A549 (cell line): ENCODE data around the gene ANKRD9. TPM values are rescaled to one million over a fixed set of nuclear protein-coding genes. Genes with fewer than 3 reads are reported as not detected.

Experiments
- ATAC-seq, 2 experiments: fragments of 200-7000 bp in 1 of 2; fragments of >200 bp in 1 of 2; cut with Nextera tagmentation in 1 of 2; cut with Tn5 transposase in 1 of 2; 3 replicates each; pipeline versions ENCODE4 v1.8.0 to v1.9.1; 2018 to 2020; ENCODE audit warnings: mild to moderate bottlenecking in 1 of 2, moderate library complexity in 1 of 2
- CTCF ChIA-PET: fragments of 300-600 bp; sonication (Branson Sonifier 250); formaldehyde crosslinking; extraction: SDS; loops from one replicate; lab custom pipeline; 2021; ENCODE audit warnings: antibody characterized with exemption, inconsistent platforms; lab: Yijun Ruan, JAX
- POLR2A ChIA-PET: fragments of 350-600 bp; formaldehyde crosslinking; extraction: SDS; loops from one replicate; lab custom pipeline; 2021; ENCODE audit warnings: antibody characterized with exemption, inconsistent platforms; lab: Yijun Ruan, JAX
- DNase-seq, 2 experiments: peaks; one replicate each; pipeline versions ENCODE4 v3.0.0 to v3.0.0-alpha.2; 2011 to 2016; ENCODE audit warnings: low read depth in 1 of 2, low spot score in 1 of 2
- FAIRE-seq: peaks from 2 replicates; lab custom pipeline; 2011; peaks lifted over from hg19 to GRCh38; lab: Jason Lieb, UNC
- H3K27ac ChIP-seq, 2 experiments: fragments of >200 bp; sonication (Bioruptor Twin); formaldehyde crosslinking; 3 replicates each; pipeline ENCODE4 v1.5.1; 2016 to 2017
- H3K4me1 ChIP-seq: fragments of >200 bp; sonication (Bioruptor Twin); formaldehyde crosslinking; 3 replicates; pipeline ENCODE4 v1.6.1; 2016
- H3K4me2 ChIP-seq: fragments of >200 bp; sonication (Bioruptor Twin); formaldehyde crosslinking; 3 replicates; pipeline ENCODE4 v1.6.1; 2016
- H3K4me3 ChIP-seq: fragments of >200 bp; sonication (Bioruptor Twin); formaldehyde crosslinking; 3 replicates; pipeline ENCODE4 v1.5.1; 2016
- H3K9me3 ChIP-seq: fragments of >200 bp; sonication (Bioruptor Twin); formaldehyde crosslinking; 3 replicates; pipeline ENCODE4 v1.6.1; 2016
- BCL3 ChIP-seq: fragments of >200 bp; sonication (Bioruptor Twin); formaldehyde crosslinking; IDR thresholded peaks from 3 replicates; pipeline ENCODE4 v1.6.1; 2016
- CBX2 ChIP-seq: fragments of 200-600 bp; sonication (generic); IDR thresholded peaks from 2 replicates; pipeline ENCODE4 v1.6.1; 2016; ENCODE audit warnings: low read depth, mild to moderate bottlenecking, borderline replicate concordance
- CBX8 ChIP-seq: fragments of 200-600 bp; sonication (generic); IDR thresholded peaks from 2 replicates; pipeline ENCODE4 v1.6.1; 2016
- CEBPB ChIP-seq, 2 experiments: fragments of >200 bp in 1 of 2; sonication (Bioruptor Twin) in 1 of 2; formaldehyde crosslinking in 1 of 2; IDR thresholded peaks; 2 replicates each; pipeline ENCODE4 v1.6.1; 2012 to 2016
- CHD4 ChIP-seq: fragments of 200-600 bp; sonication (generic); IDR thresholded peaks from 2 replicates; pipeline ENCODE4 v1.6.1; 2016; ENCODE audit warnings: antibody characterized with exemption, mild to moderate bottlenecking, borderline replicate concordance
- EHMT2 ChIP-seq: fragments of 200-600 bp; sonication (generic); IDR thresholded peaks from 2 replicates; pipeline ENCODE4 v1.6.1; 2016; ENCODE audit warnings: antibody characterized with exemption, low read depth, mild to moderate bottlenecking, moderate library complexity
- FOXS1 ChIP-seq: fragments of 250-450 bp; sonication (Bioruptor Pico); IDR thresholded peaks from 2 replicates; pipeline ENCODE4 v1.5.0; 2020; ENCODE audit warnings: mild to moderate bottlenecking, moderate library complexity
- HDAC2 ChIP-seq: fragments of 200-600 bp; sonication (generic); IDR thresholded peaks from 2 replicates; pipeline ENCODE4 v1.6.1; 2016
- HEYL ChIP-seq: fragments of 250-450 bp; sonication (Bioruptor Pico); IDR thresholded peaks from 2 replicates; pipeline ENCODE4 v1.8.0; 2021; ENCODE audit warnings: mild to moderate bottlenecking, moderate library complexity
- JUN ChIP-seq, 2 experiments: fragments of >200 bp; sonication (Bioruptor Twin); formaldehyde crosslinking; IDR thresholded peaks; 2 replicates in 1 of 2; 3 replicates in 1 of 2; pipeline ENCODE4 v1.6.1; 2016 to 2017
- KDM1A ChIP-seq: fragments of 200-600 bp; sonication (generic); IDR thresholded peaks from 2 replicates; pipeline ENCODE4 v1.6.1; 2016; ENCODE audit warnings: low read depth, mild to moderate bottlenecking
- KDM5A ChIP-seq: fragments of 200-600 bp; sonication (generic); IDR thresholded peaks from 2 replicates; pipeline ENCODE4 v1.6.1; 2016; ENCODE audit warnings: antibody characterized with exemption, mild to moderate bottlenecking
- MAFK ChIP-seq: fragments of 450-650 bp; IDR thresholded peaks from 2 replicates; pipeline ENCODE4 v1.6.1; 2014; ENCODE audit not compliant: partially characterized antibody
- NPAS2 ChIP-seq: fragments of 250-450 bp; sonication (Bioruptor Pico); IDR thresholded peaks from 2 replicates; pipeline ENCODE4 v1.8.0; 2022; ENCODE audit warnings: mild to moderate bottlenecking, moderate library complexity, borderline replicate concordance
- NR3C1 ChIP-seq: fragments of >200 bp; sonication (Bioruptor Twin); formaldehyde crosslinking; IDR thresholded peaks from 3 replicates; pipeline ENCODE4 v1.6.1; 2017
- RARB ChIP-seq: fragments of 250-450 bp; sonication (Bioruptor Pico); IDR thresholded peaks from 2 replicates; pipeline ENCODE4 v1.8.0; 2021; ENCODE audit warnings: mild to moderate bottlenecking, moderate library complexity
- RCOR1 ChIP-seq: fragments of 150-350 bp; IDR thresholded peaks from 2 replicates; pipeline ENCODE4 v1.6.1; 2014; ENCODE audit warnings: antibody characterized with exemption, low read length, low read depth
- RFX5 ChIP-seq: fragments of 450-650 bp; IDR thresholded peaks from 2 replicates; pipeline ENCODE4 v1.7.1; 2014; ENCODE audit warnings: antibody characterized with exemption, mild to moderate bottlenecking, moderate library complexity
- RNF2 ChIP-seq: fragments of 200-600 bp; sonication (generic); IDR thresholded peaks from 2 replicates; pipeline ENCODE4 v1.6.1; 2016; ENCODE audit warnings: low read depth, mild to moderate bottlenecking, antibody characterized with exemption, moderate library complexity, borderline replicate concordance
- SMC3 ChIP-seq: fragments of >200 bp; sonication (Bioruptor Twin); formaldehyde crosslinking; IDR thresholded peaks from 3 replicates; pipeline ENCODE4 v1.6.1; 2018; ENCODE audit warnings: inconsistent platforms
- SREBF2 ChIP-seq: fragments of 450-650 bp; IDR thresholded peaks from 2 replicates; pipeline ENCODE4 v1.6.1; 2014; ENCODE audit warnings: mild to moderate bottlenecking, moderate library complexity
- ZC3H11A ChIP-seq: fragments of 450-650 bp; IDR thresholded peaks from 2 replicates; pipeline ENCODE4 v1.6.1; 2014; ENCODE audit warnings: antibody characterized with exemption, mild to moderate bottlenecking
- ZNF302 ChIP-seq: fragments of 250-450 bp; sonication (Bioruptor Pico); IDR thresholded peaks from 2 replicates; pipeline ENCODE4 v1.9.0; 2021; ENCODE audit warnings: inconsistent platforms, mild to moderate bottlenecking, moderate library complexity
- WGBS: methylation state at CpG from one replicate; pipeline ENCODE4 v1.1.6; 2017; ENCODE audit errors: missing lambda C conversion rate; 5-methylcytosine and 5-hydroxymethylcytosine counted together
- polyA plus RNA-seq, 4 experiments: library from polyadenylated mRNA; depleted of rRNA in 3 of 4; stranded (reverse); fragments of >200 nt; fragmentation: RNase III in 1 of 4; extraction: RNeasy Plus Mini Kit Qiagen cat#74134 plus additional on column Dnase treatment in 1 of 4; gene quantifications; 2 replicates in 3 of 4; 3 replicates in 1 of 4; pipeline ENCODE4 v1.2.3, GENCODE V29; 2011 to 2017
- TF ChIP-seq, protein P1 (sequence below): IDR thresholded peaks from 2 replicates; pipeline ENCODE4 v1.6.1; 2012
- TF ChIP-seq, protein P2 (sequence below): fragments of 150-350 bp; IDR thresholded peaks from 2 replicates; pipeline ENCODE4 v1.6.1; 2014; ENCODE audit warnings: low read depth, mild to moderate bottlenecking, low read length
- TF ChIP-seq, protein P3 (sequence below): fragments of 250-450 bp; sonication (Bioruptor Pico); IDR thresholded peaks from 2 replicates; pipeline ENCODE4 v1.5.0; 2020; ENCODE audit warnings: low read depth, mild to moderate bottlenecking, moderate library complexity

The ANKRD9 gene
- polyA plus RNA-seq, 2 of the 4 experiments (the other 2 are of a cell fraction) = 6.3 to 11.8 TPM

DNA sequence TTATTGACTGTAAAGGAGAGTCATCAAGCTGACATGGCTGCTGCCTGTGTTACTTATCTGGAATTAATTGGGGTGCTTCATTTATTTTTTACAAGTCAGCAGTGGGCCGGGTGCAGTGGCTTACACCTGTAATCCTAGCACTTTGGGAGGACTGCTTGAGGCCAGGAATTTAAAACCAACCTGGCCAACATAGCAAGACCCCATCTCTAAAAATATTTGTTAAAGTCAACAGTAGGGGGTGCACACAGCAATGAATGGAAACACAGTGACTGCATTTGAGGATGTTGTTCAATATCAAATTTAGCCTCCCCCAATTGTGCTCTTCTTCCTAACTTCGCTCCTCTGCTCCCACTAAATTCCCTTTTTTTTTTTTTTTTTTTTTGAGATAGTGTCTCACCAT, 52.1 kb downstream of the ANKRD9 start:
- no peak for FAIRE-seq
- Histone ChIP-seq H3K9me3 (no peaks in the 10 kb centered on the region), H3K27ac (no peak overlapping the region), H3K4me2 (no peak overlapping the region), H3K4me3 (no peak overlapping the region), H3K4me1 (no peaks in the 10 kb centered on the region)
- POLR2A ChIA-PET = no interaction called here
- no peak for DNase-seq
- CTCF ChIA-PET = interaction anchor here (13.2 kb wide), 1 partner anchor 17 kb away, joined by 108 read pairs; no protein-coding TSS in a partner anchor
- TF ChIP-seq RNF2 = no peak
- TF ChIP-seq RFX5 = no peak
- TF ChIP-seq RARB (CRISPR knock-in tag) = no peak
- no peak for TF ChIP-seq ZC3H11A
- no peak for TF ChIP-seq ZNF302 (CRISPR knock-in tag)
- TF ChIP-seq BCL3 = no peak
- no peak for TF ChIP-seq CBX8
- no peak for TF ChIP-seq EHMT2
- no peak for TF ChIP-seq CHD4
- TF ChIP-seq NPAS2 (CRISPR knock-in tag) = no peak
- no peak for TF ChIP-seq KDM1A
- TF ChIP-seq, protein P1, sequence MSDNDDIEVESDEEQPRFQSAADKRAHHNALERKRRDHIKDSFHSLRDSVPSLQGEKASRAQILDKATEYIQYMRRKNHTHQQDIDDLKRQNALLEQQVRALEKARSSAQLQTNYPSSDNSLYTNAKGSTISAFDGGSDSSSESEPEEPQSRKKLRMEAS = no peak
- no peak for TF ChIP-seq FOXS1
- no peak for TF ChIP-seq HEYL (CRISPR knock-in tag)
- 44% methylated on average over 2 of the region's 2 CpGs for WGBS
- no peak for ATAC-seq

DNA sequence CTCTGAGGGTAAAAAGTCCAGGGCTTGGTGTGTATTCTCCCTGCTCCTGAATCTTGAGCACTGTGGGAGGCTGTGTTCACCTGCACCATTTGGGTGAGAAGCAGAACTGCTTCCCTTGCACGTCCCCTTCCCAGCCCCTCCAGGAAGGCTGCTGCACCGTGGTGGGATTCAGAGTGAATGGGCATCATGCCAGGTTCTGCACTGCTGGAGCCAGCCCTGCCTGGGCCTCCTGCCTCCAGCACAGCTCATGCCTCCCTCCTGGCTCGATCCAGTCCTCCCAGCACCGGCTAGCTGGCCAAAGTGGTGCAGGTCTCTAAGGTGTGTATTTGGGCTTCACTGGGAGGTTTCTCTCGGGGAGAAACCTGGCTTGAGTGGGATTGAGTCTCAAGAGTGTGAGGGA, 54.9 kb downstream of the ANKRD9 start:
- no peak for DNase-seq
- no peak overlapping the region for H3K27ac ChIP-seq
- no peak for TF ChIP-seq CEBPB (IDR thresholded peaks at IDR 0.05)
- H3K9me3 ChIP-seq = no peaks in the 10 kb centered on the region
- H3K4me2 ChIP-seq = no peak overlapping the region
- no peak; a peak in 1 of 6 replicates for ATAC-seq
- H3K4me1 ChIP-seq = no peaks in the 10 kb centered on the region
- FAIRE-seq = no peak
- POLR2A ChIA-PET = no interaction called here
- WGBS = 71% methylated on average over 5 of the region's 5 CpGs
- CTCF ChIA-PET = interaction anchor here (1.3 to 13.2 kb wide), 3 partner anchors 15 to 62 kb away, joined by 3 to 108 read pairs (median 3); no protein-coding TSS in a partner anchor
- H3K4me3 ChIP-seq = no peak overlapping the region

DNA sequence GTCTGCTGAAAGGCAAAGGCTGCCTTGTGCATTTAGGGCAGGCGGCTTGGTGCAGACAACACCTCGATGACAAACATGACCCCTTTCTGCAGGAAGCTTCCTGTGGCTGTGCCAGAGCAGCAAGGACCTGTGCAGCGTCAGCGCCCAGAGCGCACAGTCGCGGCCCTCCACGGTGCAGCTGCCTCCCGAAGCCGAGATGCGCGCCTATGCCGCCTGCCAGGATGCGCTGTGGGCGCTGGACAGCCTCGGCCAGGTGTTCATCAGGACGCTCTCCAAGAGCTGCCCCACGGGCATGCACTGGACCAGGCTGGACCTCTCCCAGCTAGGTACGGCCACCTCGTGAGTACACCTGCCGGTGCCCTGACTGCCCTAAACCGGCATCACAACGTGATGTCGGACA, 57.3 kb downstream of the ANKRD9 start:
- Histone ChIP-seq H3K4me2 (no peak overlapping the region), H3K4me3 (no peak overlapping the region), H3K9me3 (no peaks in the 10 kb centered on the region), H3K27ac (no peak overlapping the region), H3K4me1 (no peaks in the 10 kb centered on the region)
- POLR2A ChIA-PET = no interaction called here
- no peak for FAIRE-seq
- DNase-seq = no peak
- no peak for ATAC-seq
- 95% methylated on average over 24 of the region's 24 CpGs for WGBS
- TF ChIP-seq SMC3 (no peak), CBX2 (no peak), ZNF302 (CRISPR knock-in tag) (no peak), MAFK (no peak), HDAC2 (no peak), SREBF2 (no peak), JUN (IDR thresholded peaks at IDR 0.05) (no peak), KDM5A (no peak), BCL3 (no peak), NR3C1 (no peak), RCOR1 (no peak), CHD4 (no peak)
- TF ChIP-seq, protein P2, sequence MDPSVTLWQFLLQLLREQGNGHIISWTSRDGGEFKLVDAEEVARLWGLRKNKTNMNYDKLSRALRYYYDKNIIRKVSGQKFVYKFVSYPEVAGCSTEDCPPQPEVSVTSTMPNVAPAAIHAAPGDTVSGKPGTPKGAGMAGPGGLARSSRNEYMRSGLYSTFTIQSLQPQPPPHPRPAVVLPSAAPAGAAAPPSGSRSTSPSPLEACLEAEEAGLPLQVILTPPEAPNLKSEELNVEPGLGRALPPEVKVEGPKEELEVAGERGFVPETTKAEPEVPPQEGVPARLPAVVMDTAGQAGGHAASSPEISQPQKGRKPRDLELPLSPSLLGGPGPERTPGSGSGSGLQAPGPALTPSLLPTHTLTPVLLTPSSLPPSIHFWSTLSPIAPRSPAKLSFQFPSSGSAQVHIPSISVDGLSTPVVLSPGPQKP = no peak
- TF ChIP-seq, protein P1 = no peak
- TF ChIP-seq, protein P3, sequence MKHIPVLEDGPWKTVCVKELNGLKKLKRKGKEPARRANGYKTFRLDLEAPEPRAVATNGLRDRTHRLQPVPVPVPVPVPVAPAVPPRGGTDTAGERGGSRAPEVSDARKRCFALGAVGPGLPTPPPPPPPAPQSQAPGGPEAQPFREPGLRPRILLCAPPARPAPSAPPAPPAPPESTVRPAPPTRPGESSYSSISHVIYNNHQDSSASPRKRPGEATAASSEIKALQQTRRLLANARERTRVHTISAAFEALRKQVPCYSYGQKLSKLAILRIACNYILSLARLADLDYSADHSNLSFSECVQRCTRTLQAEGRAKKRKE (CRISPR knock-in tag) = no peak
- CTCF ChIA-PET = interaction anchor here (0.6 to 13.2 kb wide), 3 partner anchors 12 to 64 kb away, joined by 3 to 108 read pairs (median 3); no protein-coding TSS in a partner anchor
